ENCODE measurements around the gene MXRA8.

The MXRA8 gene

GRCh38 chr1:1349256-1350012 lies 8.9 kb downstream of the MXRA8 start, which contains the start of gene DVL1:
DVL1 (minus strand) TSS chr1:1349418; CDS start chr1:1349065, 353 bp downstream.
- peak within 1 kb of the TSS; percentile 70 for H3K27ac Mint-ChIP-seq
- no peaks in the 10 kb centered on the region for H3K9me3 Mint-ChIP-seq
- H3K27me3 Mint-ChIP-seq: peaks cover 3% of the 10 kb centered on the region
- no peaks in the 10 kb centered on the region for H3K36me3 Mint-ChIP-seq
- peak within 1 kb of the TSS; percentile 78 for H3K4me3 Mint-ChIP-seq
- peaks cover 29% of the 10 kb centered on the region for H3K4me1 Mint-ChIP-seq

GRCh38 chr1:1348420-1349255 lies 9.7 kb downstream of the MXRA8 start:
- Mint-ChIP-seq H3K27ac (peak overlapping the region; percentile 70), H3K9me3 (no peaks in the 10 kb centered on the region), H3K36me3 (no peaks in the 10 kb centered on the region), H3K4me3 (peak overlapping the region; percentile 78), H3K27me3 (peaks cover 3% of the 10 kb centered on the region), H3K4me1 (peaks cover 26% of the 10 kb centered on the region)

GRCh38 chr1:1347663-1348419 lies 10.5 kb downstream of the MXRA8 start:
- H3K27ac Mint-ChIP-seq: no peak overlapping the region
- H3K4me3 Mint-ChIP-seq: peak overlapping the region; percentile 78
- H3K4me1 Mint-ChIP-seq: peaks cover 23% of the 10 kb centered on the region
- H3K36me3 Mint-ChIP-seq: no peaks in the 10 kb centered on the region
- peaks cover 3% of the 10 kb centered on the region for H3K27me3 Mint-ChIP-seq
- no peaks in the 10 kb centered on the region for H3K9me3 Mint-ChIP-seq

GRCh38 chr1:1347026-1347595 lies 11.2 kb downstream of the MXRA8 start:
- Mint-ChIP-seq H3K4me3 (peak overlapping the region; percentile 78), H3K36me3 (no peaks in the 10 kb centered on the region), H3K27ac (no peak overlapping the region), H3K9me3 (no peaks in the 10 kb centered on the region), H3K4me1 (peaks cover 16% of the 10 kb centered on the region), H3K27me3 (no peaks in the 10 kb centered on the region)

- no peak overlapping the region for H3K27ac Mint-ChIP-seq
These were observed 11.9 kb downstream of the MXRA8 start for GRCh38 chr1:1346501-1346890.

GRCh38 chr1:1345860-1346500 lies 12.4 kb downstream of the MXRA8 start:
- Mint-ChIP-seq H3K27me3 (no peaks in the 10 kb centered on the region), H3K9me3 (no peaks in the 10 kb centered on the region), H3K27ac (no peak overlapping the region), H3K4me3 (no peak overlapping the region), H3K4me1 (peaks cover 16% of the 10 kb centered on the region), H3K36me3 (no peaks in the 10 kb centered on the region)

More at GRCh38 chr1:1346501-1346890, 11.9 kb downstream of the MXRA8 start:
- Mint-ChIP-seq H3K27me3 (no peaks in the 10 kb centered on the region), H3K36me3 (no peaks in the 10 kb centered on the region), H3K9me3 (no peaks in the 10 kb centered on the region), H3K4me3 (peak overlapping the region; percentile 78), H3K4me1 (peaks cover 16% of the 10 kb centered on the region)

GRCh38 chr1:1345384-1345783 lies 13.0 kb downstream of the MXRA8 start:
- Mint-ChIP-seq H3K4me1 (peaks cover 16% of the 10 kb centered on the region), H3K27me3 (no peaks in the 10 kb centered on the region), H3K36me3 (no peaks in the 10 kb centered on the region), H3K27ac (no peak overlapping the region), H3K9me3 (no peaks in the 10 kb centered on the region), H3K4me3 (no peak overlapping the region)

- Mint-ChIP-seq H3K4me3 (no peak overlapping the region), H3K4me1 (peaks cover 16% of the 10 kb centered on the region), H3K27ac (no peak overlapping the region), H3K36me3 (no peaks in the 10 kb centered on the region), H3K27me3 (no peaks in the 10 kb centered on the region), H3K9me3 (no peaks in the 10 kb centered on the region)
These were observed 13.5 kb downstream of the MXRA8 start for GRCh38 chr1:1344655-1345361.

- no peaks in the 10 kb centered on the region for H3K9me3 Mint-ChIP-seq
- no peak overlapping the region for H3K4me3 Mint-ChIP-seq
- H3K4me1 Mint-ChIP-seq: peaks cover 16% of the 10 kb centered on the region
- no peak overlapping the region for H3K27ac Mint-ChIP-seq
- H3K27me3 Mint-ChIP-seq: no peaks in the 10 kb centered on the region
- H3K36me3 Mint-ChIP-seq: no peaks in the 10 kb centered on the region
These were observed 14.4 kb downstream of the MXRA8 start for GRCh38 chr1:1343811-1344421.

- Mint-ChIP-seq H3K4me1 (peaks cover 13% of the 10 kb centered on the region), H3K36me3 (no peaks in the 10 kb centered on the region), H3K27me3 (no peaks in the 10 kb centered on the region), H3K27ac (no peak overlapping the region), H3K4me3 (no peak overlapping the region), H3K9me3 (no peaks in the 10 kb centered on the region)
These were observed 15.7 kb downstream of the MXRA8 start for GRCh38 chr1:1342584-1343115.

- Mint-ChIP-seq H3K36me3 (no peaks in the 10 kb centered on the region), H3K4me1 (peaks cover 8% of the 10 kb centered on the region), H3K4me3 (no peak overlapping the region), H3K27me3 (no peaks in the 10 kb centered on the region), H3K9me3 (no peaks in the 10 kb centered on the region), H3K27ac (no peak overlapping the region)
These were observed 16.2 kb downstream of the MXRA8 start for GRCh38 chr1:1342061-1342562.

- Mint-ChIP-seq H3K36me3 (no peaks in the 10 kb centered on the region), H3K27ac (no peak overlapping the region), H3K4me1 (peaks cover 3% of the 10 kb centered on the region)
These were observed 16.8 kb downstream of the MXRA8 start for GRCh38 chr1:1341549-1342021.

GRCh38 chr1:1340791-1341548 lies 17.4 kb downstream of the MXRA8 start:
- Mint-ChIP-seq H3K36me3 (no peaks in the 10 kb centered on the region), H3K27me3 (no peaks in the 10 kb centered on the region), H3K4me3 (no peak overlapping the region), H3K9me3 (no peaks in the 10 kb centered on the region), H3K27ac (no peak overlapping the region), H3K4me1 (no peaks in the 10 kb centered on the region)

More at GRCh38 chr1:1341549-1342021, 16.8 kb downstream of the MXRA8 start:
- Mint-ChIP-seq H3K27me3 (no peaks in the 10 kb centered on the region), H3K9me3 (no peaks in the 10 kb centered on the region), H3K4me3 (no peak overlapping the region)
